ENCODE data around the gene LRRC51. TPM values are rescaled to one million over a fixed set of nuclear protein-coding genes. Genes with fewer than 3 reads are reported as not detected.

Gene LRRC51
- total RNA-seq, 1 donor from 2014 or later: 11.6 TPM

DNA sequence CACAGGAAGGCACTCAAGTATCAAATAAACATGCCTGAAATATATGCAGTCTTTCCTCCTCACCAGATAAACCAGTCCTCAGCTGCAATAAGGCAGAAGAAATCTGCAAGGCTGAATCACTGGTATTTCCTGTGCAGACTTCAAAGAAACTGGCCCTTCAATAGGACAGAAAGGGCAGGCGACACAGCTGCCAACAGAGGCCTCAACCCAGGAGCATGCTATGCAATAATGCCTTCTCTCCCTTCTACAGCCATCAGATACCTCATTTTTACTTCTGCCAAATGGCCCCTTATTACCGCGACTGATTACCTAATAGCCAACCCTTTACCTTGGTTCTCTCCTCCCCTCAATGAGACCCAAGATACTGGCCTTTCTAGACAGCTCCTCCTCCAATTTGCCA is 8.3 kb upstream of the LRRC51 start:
- TF ChIP-seq, protein P1, sequence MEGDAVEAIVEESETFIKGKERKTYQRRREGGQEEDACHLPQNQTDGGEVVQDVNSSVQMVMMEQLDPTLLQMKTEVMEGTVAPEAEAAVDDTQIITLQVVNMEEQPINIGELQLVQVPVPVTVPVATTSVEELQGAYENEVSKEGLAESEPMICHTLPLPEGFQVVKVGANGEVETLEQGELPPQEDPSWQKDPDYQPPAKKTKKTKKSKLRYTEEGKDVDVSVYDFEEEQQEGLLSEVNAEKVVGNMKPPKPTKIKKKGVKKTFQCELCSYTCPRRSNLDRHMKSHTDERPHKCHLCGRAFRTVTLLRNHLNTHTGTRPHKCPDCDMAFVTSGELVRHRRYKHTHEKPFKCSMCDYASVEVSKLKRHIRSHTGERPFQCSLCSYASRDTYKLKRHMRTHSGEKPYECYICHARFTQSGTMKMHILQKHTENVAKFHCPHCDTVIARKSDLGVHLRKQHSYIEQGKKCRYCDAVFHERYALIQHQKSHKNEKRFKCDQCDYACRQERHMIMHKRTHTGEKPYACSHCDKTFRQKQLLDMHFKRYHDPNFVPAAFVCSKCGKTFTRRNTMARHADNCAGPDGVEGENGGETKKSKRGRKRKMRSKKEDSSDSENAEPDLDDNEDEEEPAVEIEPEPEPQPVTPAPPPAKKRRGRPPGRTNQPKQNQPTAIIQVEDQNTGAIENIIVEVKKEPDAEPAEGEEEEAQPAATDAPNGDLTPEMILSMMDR (conservative IDR thresholded peaks at IDR 0.05): no peak
- H3K36me3 Mint-ChIP-seq (ENCODE audit: low read depth): peaks cover 3% of the 10 kb centered on the region
- H3K4me1 Mint-ChIP-seq: peaks cover 49% of the 10 kb centered on the region
- peak overlapping the region; percentile 17 for H3K4me3 Mint-ChIP-seq
- no peak for DNase-seq (ENCODE audit: low read depth, low spot score)
- no peak overlapping the region for H3K27ac Mint-ChIP-seq (ENCODE audit: unreplicated experiment)
- H3K9me3 Mint-ChIP-seq: no peaks in the 10 kb centered on the region
- no peaks in the 10 kb centered on the region for H3K27me3 Mint-ChIP-seq (ENCODE audit: low read depth)

GRCh38 chr11:72075109-72075508 is 5.5 kb upstream of the LRRC51 start:
- peak overlapping the region; percentile 38 for H3K4me3 Mint-ChIP-seq
- no peaks in the 10 kb centered on the region for H3K9me3 Mint-ChIP-seq
- H3K27me3 Mint-ChIP-seq (ENCODE audit: low read depth): no peaks in the 10 kb centered on the region
- no peak overlapping the region for H3K27ac Mint-ChIP-seq (ENCODE audit: unreplicated experiment)
- TF ChIP-seq, protein P1 (conservative IDR thresholded peaks at IDR 0.05): no peak
- no peak for DNase-seq (ENCODE audit: low read depth, low spot score)
- peaks cover 51% of the 10 kb centered on the region for H3K4me1 Mint-ChIP-seq
- H3K36me3 Mint-ChIP-seq (ENCODE audit: low read depth): no peaks in the 10 kb centered on the region

GRCh38 chr11:72075756-72076155 is 4.9 kb upstream of the LRRC51 start:
- H3K36me3 Mint-ChIP-seq (ENCODE audit: low read depth): no peaks in the 10 kb centered on the region
- peaks cover 51% of the 10 kb centered on the region for H3K4me1 Mint-ChIP-seq
- H3K4me3 Mint-ChIP-seq: no peak overlapping the region
- H3K9me3 Mint-ChIP-seq: no peaks in the 10 kb centered on the region
- TF ChIP-seq, protein P1 (conservative IDR thresholded peaks at IDR 0.05): no peak
- no peak overlapping the region for H3K27ac Mint-ChIP-seq (ENCODE audit: unreplicated experiment)
- H3K27me3 Mint-ChIP-seq (ENCODE audit: low read depth): no peaks in the 10 kb centered on the region
- no peak for DNase-seq (ENCODE audit: low read depth, low spot score)

- H3K4me1 Mint-ChIP-seq: peaks cover 41% of the 10 kb centered on the region
- TF ChIP-seq, protein P1 (conservative IDR thresholded peaks at IDR 0.05): no peak
- H3K36me3 Mint-ChIP-seq (ENCODE audit: low read depth): no peaks in the 10 kb centered on the region
- no peaks in the 10 kb centered on the region for H3K27me3 Mint-ChIP-seq (ENCODE audit: low read depth)
- peak overlapping the region; percentile 96 for H3K4me3 Mint-ChIP-seq
- no peak for DNase-seq (ENCODE audit: low read depth, low spot score)
- H3K9me3 Mint-ChIP-seq: no peaks in the 10 kb centered on the region
- H3K27ac Mint-ChIP-seq (ENCODE audit: unreplicated experiment): peak overlapping the region; percentile 47
Measured at GRCh38 chr11:72078477-72078876, 2.2 kb upstream of the LRRC51 start.

DNA sequence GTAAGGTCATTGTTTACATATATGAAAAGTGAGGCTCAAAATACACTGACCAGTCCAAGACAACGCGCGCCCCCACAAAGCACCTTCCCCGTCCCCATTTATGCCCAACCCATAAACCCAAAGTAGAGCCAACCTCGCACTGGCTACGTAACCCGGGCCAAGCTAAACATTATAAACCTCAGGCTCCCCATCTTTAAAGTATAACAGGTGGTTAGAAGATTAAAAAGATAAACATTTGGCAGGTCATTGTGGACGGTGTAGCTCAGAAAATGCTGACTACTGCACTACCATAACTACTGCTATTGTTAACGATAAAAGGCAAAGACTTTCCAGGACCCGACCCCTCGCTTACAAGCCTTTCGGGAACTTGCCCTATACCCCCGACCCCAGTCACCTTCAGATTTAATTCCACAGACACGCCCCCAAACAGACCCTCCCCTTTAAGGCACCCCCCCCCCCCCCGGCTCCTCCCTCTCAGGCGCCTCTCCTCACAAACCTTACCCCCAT is 778 bp upstream of the LRRC51 start:
- Mint-ChIP-seq H3K27me3 (ENCODE audit: low read depth) (no peaks in the 10 kb centered on the region), H3K4me1 (peaks cover 38% of the 10 kb centered on the region), H3K27ac (ENCODE audit: unreplicated experiment) (peak overlapping the region; percentile 83), H3K9me3 (no peaks in the 10 kb centered on the region), H3K36me3 (ENCODE audit: low read depth) (no peaks in the 10 kb centered on the region), H3K4me3 (peak overlapping the region; percentile 96)
- TF ChIP-seq, protein P1 (conservative IDR thresholded peaks at IDR 0.05): no peak
- DNase-seq (ENCODE audit: low read depth, low spot score): peak; percentile 13

All from neural crest cell (in vitro differentiated cells).